HFF-Myc (cell line): ENCODE data around the gene SLAMF1.

Source experiments
- DNase-seq: peaks from one replicate; pipeline ENCODE4 v3.0.0-alpha.2; 2011; ENCODE audit warnings: low read depth; ENCODE audit errors: extremely low read depth
- H3K4me3 ChIP-seq: replicated peaks from 2 replicates; pipeline ENCODE4 v1.5.1; 2011; ENCODE audit warnings: low read depth, mild to moderate bottlenecking, control low read depth, low read length
- CTCF ChIP-seq: IDR thresholded peaks from 2 replicates; pipeline ENCODE4 v1.5.1; 2012; ENCODE audit warnings: mild to moderate bottlenecking, low read depth, low read length, control low read depth; ENCODE audit errors: missing control alignments

SLAMF1 gene

GRCh38 chr1:160646180-160646579 is 664 bp downstream of the SLAMF1 start:
- no peak for DNase-seq
- H3K4me3 ChIP-seq: no peak overlapping the region
- TF ChIP-seq CTCF: no peak

GRCh38 chr1:160645386-160646130 is 1.3 kb downstream of the SLAMF1 start:
- no peak for DNase-seq
- TF ChIP-seq CTCF: no peak
- no peak overlapping the region for H3K4me3 ChIP-seq

- no peak overlapping the region for H3K4me3 ChIP-seq
- no peak for TF ChIP-seq CTCF
These were observed 2.4 kb downstream of the SLAMF1 start for GRCh38 chr1:160644399-160644798.

GRCh38 chr1:160643138-160643537 is 3.7 kb downstream of the SLAMF1 start:
- H3K4me3 ChIP-seq: no peak overlapping the region
- DNase-seq: no peak
- TF ChIP-seq CTCF: no peak

More at GRCh38 chr1:160644399-160644798, 2.4 kb downstream of the SLAMF1 start:
- DNase-seq: no peak

- TF ChIP-seq CTCF: no peak
- no peak for DNase-seq
- H3K4me3 ChIP-seq: no peak overlapping the region
These were observed 4.6 kb downstream of the SLAMF1 start for GRCh38 chr1:160642281-160642644.

GRCh38 chr1:160641323-160642280 is 5.2 kb downstream of the SLAMF1 start:
- TF ChIP-seq CTCF: no peak
- no peak for DNase-seq

More at GRCh38 chr1:160641323-160642280, 5.2 kb downstream of the SLAMF1 start:
- no peak overlapping the region for H3K4me3 ChIP-seq
